ENCODE measurements around the gene GON4L.

DNA sequence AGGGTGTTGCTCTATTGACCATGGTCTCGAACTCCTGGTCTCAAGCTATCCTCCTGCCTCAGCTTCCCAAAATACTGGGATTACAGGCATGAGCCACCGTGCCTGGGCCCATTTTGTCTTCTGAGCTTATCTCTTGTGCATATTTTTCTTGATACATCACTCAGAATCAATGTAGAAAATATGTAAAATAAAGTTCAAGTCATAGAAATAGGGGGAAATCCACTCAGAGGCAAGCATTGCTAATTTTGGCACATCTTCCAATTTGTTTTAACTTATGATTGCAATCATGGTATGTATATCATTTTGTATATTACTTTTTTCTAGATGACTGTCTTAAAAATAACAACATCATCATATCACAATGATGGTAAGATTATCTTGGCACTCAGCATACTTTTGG is 32.6 kb upstream of the GON4L start:
- TF ChIP-seq POLR2A (IDR thresholded peaks at IDR 0.05) (no peak), CTCF (IDR thresholded peaks at IDR 0.05) (no peak)
